WTC11 (cell line): ENCODE data around the gene UPF1. TPM values are rescaled to one million over a fixed set of nuclear protein-coding genes. Genes with fewer than 3 reads are reported as not detected.

Experiments used
- ATAC-seq: fragments of 200-7000 bp; cut with Tn5 transposase; 2 replicates; pipeline ENCODE4 v1.10.0; 2021; ENCODE audit warnings: mild to moderate bottlenecking, moderate library complexity
- CTCF ChIA-PET: fragments of 300-600 bp; sonication (Branson Sonifier 250); formaldehyde crosslinking; loops from one replicate; lab custom pipeline; 2021; ENCODE audit warnings: antibody characterized with exemption; lab: Charles Lee
- POLR2A ChIA-PET: fragments of 350-600 bp; sonication (Branson Sonifier 250); formaldehyde crosslinking; loops from one replicate; lab custom pipeline; 2021; ENCODE audit warnings: antibody characterized with exemption; lab: Charles Lee
- DNase-seq: peaks from one replicate; pipeline ENCODE4 v3.0.0; 2021; ENCODE audit warnings: low spot score
- H3K27ac Mint-ChIP-seq: 2 replicates; pipeline ENCODE4 v1.8.0; 2021; ENCODE audit warnings: mixed read lengths
- H3K27me3 Mint-ChIP-seq: 2 replicates; pipeline ENCODE4 v1.8.0; 2021; ENCODE audit warnings: low read depth, mild to moderate bottlenecking, moderate library complexity, mixed read lengths
- H3K36me3 Mint-ChIP-seq: 2 replicates; pipeline ENCODE4 v1.8.0; 2021; ENCODE audit warnings: mixed read lengths
- H3K4me1 Mint-ChIP-seq: 2 replicates; pipeline ENCODE4 v1.8.0; 2022; ENCODE audit warnings: mixed read lengths
- H3K4me3 Mint-ChIP-seq: 2 replicates; pipeline ENCODE4 v1.8.0; 2021; ENCODE audit warnings: mild to moderate bottlenecking, moderate library complexity, mixed read lengths
- H3K9me3 Mint-ChIP-seq: 2 replicates; pipeline ENCODE4 v1.8.0; 2021; ENCODE audit warnings: mixed read lengths
- ATF3 ChIP-seq: sonication (generic); formaldehyde crosslinking; conservative IDR thresholded peaks from 2 replicates; pipeline ENCODE4 v1.8.1; 2022; ENCODE audit warnings: mild to moderate bottlenecking, missing genetic modification reagents
- CREM ChIP-seq: sonication (generic); formaldehyde crosslinking; IDR thresholded peaks from 2 replicates; pipeline ENCODE4 v1.8.1; 2022; ENCODE audit warnings: mild to moderate bottlenecking, missing genetic modification reagents, moderate library complexity
- E2F1 ChIP-seq: sonication (generic); formaldehyde crosslinking; IDR thresholded peaks from 2 replicates; pipeline ENCODE4 v1.8.0; 2022; ENCODE audit warnings: mild to moderate bottlenecking, missing genetic modification reagents
- FOXK1 ChIP-seq: sonication (generic); formaldehyde crosslinking; IDR thresholded peaks from 2 replicates; pipeline ENCODE4 v1.8.0; 2022; ENCODE audit warnings: mild to moderate bottlenecking, moderate library complexity, missing genetic modification reagents
- IRF2 ChIP-seq: sonication (generic); formaldehyde crosslinking; IDR thresholded peaks from 2 replicates; pipeline ENCODE4 v1.8.0; 2022; ENCODE audit warnings: low read depth, missing genetic modification reagents, borderline replicate concordance
- NFE2L1 ChIP-seq: sonication (generic); formaldehyde crosslinking; IDR thresholded peaks from 2 replicates; pipeline ENCODE4 v1.8.1; 2023; ENCODE audit warnings: missing genetic modification reagents
- NFYB ChIP-seq: sonication (generic); formaldehyde crosslinking; conservative IDR thresholded peaks from 2 replicates; pipeline ENCODE4 v1.8.0; 2022; ENCODE audit warnings: low read depth, missing genetic modification reagents
- PRDM15 ChIP-seq: sonication (generic); formaldehyde crosslinking; IDR thresholded peaks from 2 replicates; pipeline ENCODE4 v1.8.0; 2022; ENCODE audit warnings: missing genetic modification reagents
- SP1 ChIP-seq: sonication (generic); formaldehyde crosslinking; conservative IDR thresholded peaks from 2 replicates; pipeline ENCODE4 v1.8.1; 2022; ENCODE audit warnings: missing genetic modification reagents
- ZBTB43 ChIP-seq: sonication (generic); formaldehyde crosslinking; IDR thresholded peaks from 2 replicates; pipeline ENCODE4 v1.8.1; 2023; ENCODE audit warnings: mild to moderate bottlenecking, missing genetic modification reagents
- ZNF138 ChIP-seq: sonication (generic); formaldehyde crosslinking; conservative IDR thresholded peaks from 2 replicates; pipeline ENCODE4 v1.8.1; 2022; ENCODE audit warnings: mild to moderate bottlenecking, moderate library complexity, missing genetic modification reagents
- ZNF219 ChIP-seq: sonication (generic); formaldehyde crosslinking; IDR thresholded peaks from 2 replicates; pipeline ENCODE4 v1.8.0; 2023; ENCODE audit warnings: missing genetic modification reagents, mild to moderate bottlenecking, borderline replicate concordance
- ZNF416 ChIP-seq: fragments of 250-450 bp; sonication (Bioruptor Pico); IDR thresholded peaks from 2 replicates; pipeline ENCODE4 v1.9.0; 2021; ENCODE audit warnings: mild to moderate bottlenecking, inconsistent platforms
- ZNF423 ChIP-seq: fragments of 250-450 bp; sonication (Bioruptor Pico); IDR thresholded peaks from 2 replicates; pipeline ENCODE4 v2.1.2; 2022; ENCODE audit warnings: mild to moderate bottlenecking, moderate library complexity
- ZNF671 ChIP-seq: fragments of 250-450 bp; sonication (Bioruptor Pico); IDR thresholded peaks from 2 replicates; pipeline ENCODE4 v1.8.0; 2021; ENCODE audit warnings: mild to moderate bottlenecking
- total RNA-seq: library from RNA; stranded (reverse); gene quantifications from 3 replicates; pipeline ENCODE4 v1.2.3, GENCODE V29; 2021
- TF ChIP-seq, protein P1 (sequence below): fragments of 250-450 bp; sonication (Bioruptor Pico); IDR thresholded peaks from 2 replicates; pipeline ENCODE4 v1.9.0; 2021; ENCODE audit warnings: mild to moderate bottlenecking
- TF ChIP-seq, protein P2 (sequence below): sonication (generic); formaldehyde crosslinking; IDR thresholded peaks from 2 replicates; pipeline ENCODE4 v1.8.1; 2023; ENCODE audit warnings: mild to moderate bottlenecking, missing genetic modification reagents, moderate library complexity
- TF ChIP-seq, protein P3 (sequence below): fragments of 250-450 bp; sonication (Bioruptor Pico); IDR thresholded peaks from 2 replicates; pipeline ENCODE4 v1.9.0; 2021; ENCODE audit warnings: moderate library complexity, mild to moderate bottlenecking, inconsistent platforms, borderline replicate concordance
- TF ChIP-seq, protein P4 (sequence below): sonication (generic); formaldehyde crosslinking; IDR thresholded peaks from 2 replicates; pipeline ENCODE4 v1.8.0; 2023; ENCODE audit warnings: missing genetic modification reagents

UPF1 gene
- total RNA-seq, 1 experiment from 2014 or later, result 82.5 TPM

DNA sequence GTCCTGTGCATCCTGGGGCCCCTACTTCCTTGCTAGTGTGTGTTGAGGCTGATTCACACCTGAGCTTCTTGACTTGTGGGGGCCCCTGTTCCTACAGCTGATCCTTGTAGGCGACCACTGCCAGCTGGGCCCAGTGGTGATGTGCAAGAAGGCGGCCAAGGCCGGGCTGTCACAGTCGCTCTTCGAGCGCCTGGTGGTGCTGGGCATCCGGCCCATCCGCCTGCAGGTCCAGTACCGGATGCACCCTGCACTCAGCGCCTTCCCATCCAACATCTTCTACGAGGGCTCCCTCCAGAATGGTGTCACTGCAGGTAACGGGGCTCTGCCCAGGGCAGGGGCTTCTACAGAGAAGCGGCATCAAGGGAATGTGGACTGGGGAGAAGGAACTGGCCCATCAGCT, 25.5 kb downstream of the UPF1 start:
- DNase-seq (no peak), ATAC-seq (no peak)
- H3K4me3 Mint-ChIP-seq, result no peak overlapping the region
- no peaks in the 10 kb centered on the region for H3K27me3 Mint-ChIP-seq
- H3K36me3 Mint-ChIP-seq, result peaks cover 72% of the 10 kb centered on the region
- TF ChIP-seq SP1 (CRISPR knock-in tag), result no peak
- no peak for TF ChIP-seq ZNF219 (CRISPR knock-in tag)
- TF ChIP-seq, protein P1, sequence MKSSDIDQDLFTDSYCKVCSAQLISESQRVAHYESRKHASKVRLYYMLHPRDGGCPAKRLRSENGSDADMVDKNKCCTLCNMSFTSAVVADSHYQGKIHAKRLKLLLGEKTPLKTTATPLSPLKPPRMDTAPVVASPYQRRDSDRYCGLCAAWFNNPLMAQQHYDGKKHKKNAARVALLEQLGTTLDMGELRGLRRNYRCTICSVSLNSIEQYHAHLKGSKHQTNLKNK (CRISPR knock-in tag), result no peak
- TF ChIP-seq, protein P2, sequence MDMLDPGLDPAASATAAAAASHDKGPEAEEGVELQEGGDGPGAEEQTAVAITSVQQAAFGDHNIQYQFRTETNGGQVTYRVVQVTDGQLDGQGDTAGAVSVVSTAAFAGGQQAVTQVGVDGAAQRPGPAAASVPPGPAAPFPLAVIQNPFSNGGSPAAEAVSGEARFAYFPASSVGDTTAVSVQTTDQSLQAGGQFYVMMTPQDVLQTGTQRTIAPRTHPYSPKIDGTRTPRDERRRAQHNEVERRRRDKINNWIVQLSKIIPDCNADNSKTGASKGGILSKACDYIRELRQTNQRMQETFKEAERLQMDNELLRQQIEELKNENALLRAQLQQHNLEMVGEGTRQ, result no peak
- no peak for TF ChIP-seq ZNF671 (CRISPR knock-in tag)
- no peak for TF ChIP-seq CREM (CRISPR knock-in tag)
- H3K9me3 Mint-ChIP-seq, result no peaks in the 10 kb centered on the region
- H3K4me1 Mint-ChIP-seq, result no peaks in the 10 kb centered on the region
- no peak overlapping the region for H3K27ac Mint-ChIP-seq
- ChIA-PET POLR2A (no interaction called here), CTCF (interaction anchor here (0.5 to 5.9 kb wide), 5 partner anchors 10 to 139 kb away, joined by 3 to 45 read pairs (median 5); partner anchors contain the start of gene UPF1)

DNA sequence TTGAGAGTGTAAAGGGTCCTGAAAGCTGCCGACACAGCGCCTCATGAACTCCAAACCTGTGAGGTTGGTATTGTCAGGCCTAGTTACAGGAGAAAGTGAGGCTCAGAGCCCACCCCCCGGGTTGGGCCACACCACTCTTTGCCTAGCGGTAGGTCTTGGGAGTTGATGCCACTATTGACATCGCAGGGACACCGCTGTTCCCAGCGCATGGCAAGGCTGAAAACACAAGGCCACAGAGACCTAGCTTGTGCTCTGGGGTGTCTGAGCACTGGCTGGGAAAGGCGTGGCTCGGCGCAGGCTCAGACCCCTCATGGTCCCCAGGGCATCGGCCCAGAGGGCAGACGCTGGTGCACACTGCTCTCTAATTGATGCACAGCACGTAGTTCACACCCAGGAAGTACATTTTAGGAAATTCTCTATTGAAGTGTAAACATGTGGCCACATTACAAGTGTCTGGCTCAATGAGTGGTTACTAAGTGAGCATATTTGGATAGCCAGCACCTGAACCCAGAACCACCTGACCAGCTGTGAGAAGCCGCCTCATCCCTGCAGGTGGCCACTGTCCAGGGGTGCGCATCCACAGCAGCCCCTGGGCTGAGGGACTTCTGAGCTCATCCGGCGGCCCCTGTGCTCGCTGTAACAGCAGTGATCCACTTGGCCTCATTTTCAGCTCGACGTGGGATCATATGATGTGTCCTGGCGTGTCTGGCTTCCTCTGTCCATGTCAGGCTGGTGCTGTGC, 27.3 kb downstream of the UPF1 start:
- no peaks in the 10 kb centered on the region for H3K4me1 Mint-ChIP-seq
- H3K27me3 Mint-ChIP-seq, result no peaks in the 10 kb centered on the region
- no peaks in the 10 kb centered on the region for H3K9me3 Mint-ChIP-seq
- no peak overlapping the region for H3K4me3 Mint-ChIP-seq
- TF ChIP-seq, protein P3, sequence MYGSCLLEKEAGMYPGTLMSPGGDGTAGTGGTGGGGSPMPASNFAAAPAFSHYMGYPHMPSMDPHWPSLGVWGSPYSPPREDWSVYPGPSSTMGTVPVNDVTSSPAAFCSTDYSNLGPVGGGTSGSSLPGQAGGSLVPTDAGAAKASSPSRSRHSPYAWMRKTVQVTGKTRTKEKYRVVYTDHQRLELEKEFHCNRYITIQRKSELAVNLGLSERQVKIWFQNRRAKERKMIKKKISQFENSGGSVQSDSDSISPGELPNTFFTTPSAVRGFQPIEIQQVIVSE, result no peak
- TF ChIP-seq NFE2L1 (CRISPR knock-in tag) (no peak), ZNF423 (no peak)
- ChIA-PET CTCF (interaction anchor here (0.6 to 5.9 kb wide), 2 partner anchors 12 to 288 kb away, joined by 5 to 45 read pairs; no protein-coding TSS in a partner anchor), POLR2A (no interaction called here)
- no peak overlapping the region for H3K27ac Mint-ChIP-seq
- ATAC-seq (no peak), DNase-seq (no peak)
- H3K36me3 Mint-ChIP-seq, result peaks cover 69% of the 10 kb centered on the region

DNA sequence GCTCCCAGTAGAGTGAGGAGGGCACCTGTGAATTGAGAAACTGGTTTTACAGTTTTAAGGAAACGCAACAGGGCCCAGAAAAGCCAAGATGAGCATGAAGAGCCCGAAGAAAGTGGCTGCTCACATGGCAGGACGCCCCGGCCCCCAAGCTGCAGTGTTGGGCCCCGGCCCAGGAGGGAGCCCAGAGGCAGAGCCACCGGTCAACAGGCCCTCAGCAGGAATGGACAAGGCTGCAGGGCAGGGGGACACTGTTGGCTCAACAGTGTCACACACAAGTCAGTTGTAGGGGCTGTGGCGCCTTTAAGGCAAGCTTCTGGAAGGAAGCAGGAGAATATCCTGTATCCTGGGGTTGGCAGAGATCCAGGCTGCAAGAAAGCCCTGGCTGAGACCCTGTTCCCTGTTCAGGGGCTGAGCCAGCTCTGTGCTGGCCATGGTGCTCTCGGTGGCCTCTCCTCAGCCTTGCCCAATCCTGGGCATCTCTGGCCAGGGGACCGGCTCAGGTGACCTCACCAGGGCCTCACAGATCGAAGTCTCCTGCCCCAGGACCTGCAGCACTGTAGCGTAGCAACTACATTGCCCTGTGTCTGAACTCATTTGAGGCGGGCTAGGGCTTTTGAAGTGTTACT, 28.0 kb downstream of the UPF1 start:
- Mint-ChIP-seq H3K27me3 (no peaks in the 10 kb centered on the region), H3K4me1 (no peaks in the 10 kb centered on the region)
- TF ChIP-seq FOXK1 (CRISPR knock-in tag) (no peak), IRF2 (CRISPR knock-in tag) (no peak), CREM (CRISPR knock-in tag) (no peak), NFE2L1 (CRISPR knock-in tag) (no peak), ZNF416 (CRISPR knock-in tag) (no peak), ZBTB43 (CRISPR knock-in tag) (no peak), PRDM15 (no peak), NFYB (CRISPR knock-in tag) (no peak), ATF3 (no peak), ZNF138 (CRISPR knock-in tag) (no peak), E2F1 (no peak)
- TF ChIP-seq, protein P4, sequence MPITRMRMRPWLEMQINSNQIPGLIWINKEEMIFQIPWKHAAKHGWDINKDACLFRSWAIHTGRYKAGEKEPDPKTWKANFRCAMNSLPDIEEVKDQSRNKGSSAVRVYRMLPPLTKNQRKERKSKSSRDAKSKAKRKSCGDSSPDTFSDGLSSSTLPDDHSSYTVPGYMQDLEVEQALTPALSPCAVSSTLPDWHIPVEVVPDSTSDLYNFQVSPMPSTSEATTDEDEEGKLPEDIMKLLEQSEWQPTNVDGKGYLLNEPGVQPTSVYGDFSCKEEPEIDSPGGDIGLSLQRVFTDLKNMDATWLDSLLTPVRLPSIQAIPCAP, result no peak

More for the DNA sequence above, 28.0 kb downstream of the UPF1 start:
- DNase-seq (no peak), ATAC-seq (no peak)
- Mint-ChIP-seq H3K36me3 (peaks cover 65% of the 10 kb centered on the region), H3K27ac (no peak overlapping the region), H3K9me3 (no peaks in the 10 kb centered on the region), H3K4me3 (no peak overlapping the region)
- POLR2A ChIA-PET, result no interaction called here
- CTCF ChIA-PET, result interaction anchor here (5.9 kb wide), 1 partner anchor 12 kb away, joined by 45 read pairs; no protein-coding TSS in a partner anchor
